ENCODE results near the gene CD247. TPM values are rescaled to one million over a fixed set of nuclear protein-coding genes. Genes with fewer than 3 reads are reported as not detected.
A peak's percentile ranks its signal among the peaks of the same experiment; 100 is the strongest.

CD247 gene
- total RNA-seq, 1 donor from 2014 or later: 8.9 TPM

DNA sequence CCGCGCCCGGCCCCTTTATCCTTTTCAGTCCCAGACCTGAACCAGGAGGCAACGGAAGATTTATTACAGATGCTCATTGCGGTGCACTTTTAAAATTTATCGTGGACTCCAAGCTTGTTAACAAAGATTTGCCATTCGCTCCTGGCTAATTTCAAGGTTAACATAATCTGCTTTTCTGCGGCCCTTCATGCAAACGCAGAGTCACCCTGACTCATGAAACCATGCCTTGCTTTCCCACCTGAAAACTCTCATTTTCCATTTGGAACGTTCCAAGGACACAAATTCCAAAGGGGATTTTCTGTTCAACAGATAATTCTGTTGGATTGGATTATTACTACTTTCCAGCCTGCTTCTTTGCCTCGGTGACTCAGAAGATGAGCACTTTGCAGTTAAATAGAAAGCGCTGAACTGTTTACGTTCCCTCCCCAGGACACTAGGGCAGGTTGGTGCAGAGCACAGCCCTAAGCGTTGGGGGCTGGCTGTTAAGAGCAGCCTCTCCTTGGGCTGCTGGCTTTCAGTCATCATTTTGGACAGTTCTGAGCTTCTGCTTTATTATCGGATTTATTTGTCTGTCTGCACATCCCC is 51.1 kb downstream of the CD247 start:
- ATAC-seq: no peak
- DNase-seq: peak; percentile 21
- no peak overlapping the region for H3K4me3 ChIP-seq

GRCh38 chr1:167465743-167466142 is 52.6 kb downstream of the CD247 start:
- no peak for ATAC-seq

More for the DNA sequence above, 51.1 kb downstream of the CD247 start:
- H3K36me3 ChIP-seq: no peaks in the 10 kb centered on the region
- no peaks in the 10 kb centered on the region for H3K27me3 ChIP-seq
- H3K4me1 ChIP-seq: no peaks in the 10 kb centered on the region
- H3K9me3 ChIP-seq: no peaks in the 10 kb centered on the region
- H3K27ac ChIP-seq: no peak overlapping the region
- TF ChIP-seq CTCF (IDR thresholded peaks at IDR 0.05): no peak
- intact Hi-C loops (cut with DNase I): no loop called here

GRCh38 chr1:167465018-167465417 is 53.3 kb downstream of the CD247 start:
- DNase-seq (peak; percentile 18), ATAC-seq (no peak)
- intact Hi-C loops (cut with DNase I): no loop called here
- Histone ChIP-seq H3K27me3 (no peaks in the 10 kb centered on the region), H3K36me3 (no peaks in the 10 kb centered on the region), H3K27ac (no peak overlapping the region), H3K9me3 (no peaks in the 10 kb centered on the region), H3K4me1 (no peaks in the 10 kb centered on the region), H3K4me3 (no peak overlapping the region)
- TF ChIP-seq CTCF (IDR thresholded peaks at IDR 0.05): no peak

More at GRCh38 chr1:167465743-167466142, 52.6 kb downstream of the CD247 start:
- no peak overlapping the region for H3K4me3 ChIP-seq
- intact Hi-C loops (cut with DNase I): no loop called here
- no peaks in the 10 kb centered on the region for H3K27me3 ChIP-seq
- no peaks in the 10 kb centered on the region for H3K36me3 ChIP-seq
- H3K27ac ChIP-seq: no peak overlapping the region
- no peaks in the 10 kb centered on the region for H3K4me1 ChIP-seq
- no peak for TF ChIP-seq CTCF (IDR thresholded peaks at IDR 0.05)
- DNase-seq: no peak
- H3K9me3 ChIP-seq: no peaks in the 10 kb centered on the region

GRCh38 chr1:167463875-167464575 is 54.3 kb downstream of the CD247 start:
- no peaks in the 10 kb centered on the region for H3K4me1 ChIP-seq
- ATAC-seq (no peak), DNase-seq (no peak)
- no peak for TF ChIP-seq CTCF (IDR thresholded peaks at IDR 0.05)
- H3K9me3 ChIP-seq: no peaks in the 10 kb centered on the region
- no peaks in the 10 kb centered on the region for H3K36me3 ChIP-seq
- H3K27ac ChIP-seq: no peak overlapping the region
- intact Hi-C loops (cut with DNase I): no loop called here
- no peaks in the 10 kb centered on the region for H3K27me3 ChIP-seq
- H3K4me3 ChIP-seq: no peak overlapping the region

DNA sequence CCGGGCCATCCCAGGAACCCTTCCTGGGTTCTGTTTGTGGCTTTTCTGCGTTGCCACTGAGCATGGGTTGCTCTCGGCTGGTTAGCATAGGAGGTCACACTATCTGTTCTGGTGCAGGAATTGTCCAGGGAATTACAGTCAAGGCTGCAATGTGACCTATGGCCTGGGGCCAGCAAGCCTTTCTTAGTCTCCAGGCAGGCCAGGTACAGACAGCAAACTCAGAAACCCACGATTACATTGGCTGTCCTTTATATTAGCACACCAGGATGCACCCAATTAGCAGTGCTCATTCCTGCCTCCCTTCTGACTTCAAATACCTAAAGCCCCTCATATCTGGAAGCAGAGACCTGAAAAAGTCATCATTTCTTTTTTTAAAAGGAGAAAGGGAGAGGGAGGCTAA is 55.2 kb downstream of the CD247 start:
- ATAC-seq (no peak), DNase-seq (no peak)
- Histone ChIP-seq H3K4me3 (no peak overlapping the region), H3K9me3 (no peaks in the 10 kb centered on the region), H3K4me1 (no peaks in the 10 kb centered on the region), H3K27ac (no peak overlapping the region), H3K27me3 (no peaks in the 10 kb centered on the region), H3K36me3 (no peaks in the 10 kb centered on the region)
- no peak for TF ChIP-seq CTCF (IDR thresholded peaks at IDR 0.05)
- intact Hi-C loops (cut with DNase I): no loop called here
